ENCODE data around the gene TFDP2. TPM values are rescaled to one million over a fixed set of nuclear protein-coding genes. Genes with fewer than 3 reads are reported as not detected.

Gene TFDP2
- total and polyA plus RNA-seq, 2 of the 8 experiments (the other 6 are each of a cell fraction or from before 2014, with no cell fraction given): 41.1 to 119 TPM

DNA sequence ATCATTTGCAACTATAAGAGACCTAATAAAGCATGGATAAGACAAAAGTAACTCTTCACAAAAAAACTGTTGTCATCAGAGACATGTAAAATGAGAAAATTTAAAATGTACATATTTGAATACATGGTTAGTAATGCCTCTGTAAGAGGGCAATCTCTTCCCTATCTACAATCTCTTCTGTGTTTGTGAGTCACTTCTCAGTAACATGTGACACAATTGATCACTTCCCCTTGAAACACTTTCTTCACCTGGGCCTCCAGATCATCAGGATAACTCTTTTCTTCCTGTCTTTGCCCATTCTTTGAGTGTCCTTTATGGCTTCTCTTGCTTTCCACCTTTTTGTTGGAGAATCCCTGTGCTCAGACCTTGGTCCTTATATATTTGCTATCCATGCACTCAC is 50.4 kb downstream of the TFDP2 start:
- H4K91ac ChIP-seq (replicated peaks; ENCODE audit: insufficient read length, low read length): no peak overlapping the region
- no peak overlapping the region for H2AFZ ChIP-seq (ENCODE audit: low read length)
- no peaks in the 10 kb centered on the region for H4K20me1 ChIP-seq (replicated peaks in 1 of 2; ENCODE audit: control insufficient read depth in 1 of 2, insufficient read depth in 2 of 2, low read length in 2 of 2)
- H2BK15ac ChIP-seq (ENCODE audit: low read length): no peak overlapping the region
- H3K23me2 ChIP-seq (ENCODE audit: low read depth, low read length): no peaks in the 10 kb centered on the region
- H3K14ac ChIP-seq (ENCODE audit: insufficient read length): no peak overlapping the region
- peaks cover 0 to 1% (median 0%) of the 10 kb centered on the region in 4 experiments; a peak in 1 of 7 replicates for H3K27me3 ChIP-seq (replicated peaks in 1 of 4; ENCODE audit: control insufficient read depth in 3 of 4, extremely low read depth in 1 of 4, insufficient read depth in 3 of 4, low read length in 3 of 4)
- DNase-seq (ENCODE audit: low read depth in 1 of 2, low spot score in 2 of 2) (no peak), FAIRE-seq (no peak)
- no peak overlapping the region for H3K18ac ChIP-seq (ENCODE audit: extremely low read depth, low read length)
- no peak overlapping the region for H3K27ac ChIP-seq (ENCODE audit: low read depth, low read length)
- H3K9ac ChIP-seq (replicated peaks in 1 of 4; ENCODE audit: extremely low read depth in 1 of 4, low read depth in 3 of 4, low read length in 3 of 4): no peak overlapping the region
- H3K79me1 ChIP-seq (ENCODE audit: low read depth, low read length): no peaks in the 10 kb centered on the region
- no peak overlapping the region for H2BK20ac ChIP-seq (ENCODE audit: low read length)
- no peaks in the 10 kb centered on the region for H3K4me1 ChIP-seq (replicated peaks in 1 of 4; ENCODE audit: control insufficient read depth in 3 of 4, insufficient read depth in 4 of 4, low read length in 3 of 4)
- ChIA-PET POLR2A (ENCODE audit: partially characterized antibody) (no interaction called here), CTCF (ENCODE audit: partially characterized antibody) (no interaction called here)
- no peak overlapping the region for H3K23ac ChIP-seq (ENCODE audit: insufficient read length)
- H2BK12ac ChIP-seq (ENCODE audit: low read depth, low read length): no peak overlapping the region
- H3K56ac ChIP-seq (replicated peaks; ENCODE audit: insufficient read length, low read depth, low read length): no peak overlapping the region
- H2AK5ac ChIP-seq (ENCODE audit: low read depth, low read length): no peak overlapping the region
- H2BK120ac ChIP-seq (replicated peaks; ENCODE audit: low read depth, low read length): no peak overlapping the region
- H3K36me3 ChIP-seq (ENCODE audit: control insufficient read depth in 2 of 4, insufficient read depth in 4 of 4, low read length in 3 of 4): no peaks in the 10 kb centered on the region
- H3K9me3 ChIP-seq (ENCODE audit: insufficient read depth in 2 of 2, low read depth in 1 of 2, low read length in 1 of 2): no peaks in the 10 kb centered on the region
- no peak overlapping the region for H3K4me2 ChIP-seq (ENCODE audit: insufficient read depth in 1 of 2, low read depth in 2 of 2, low read length in 2 of 2)
- no peak overlapping the region for H3K4me3 ChIP-seq (ENCODE audit: extremely low read depth in 1 of 4, insufficient read depth in 2 of 4, low read depth in 3 of 4, low read length in 4 of 4)
- no peaks in the 10 kb centered on the region for H3K79me2 ChIP-seq (ENCODE audit: control insufficient read depth in 1 of 2, insufficient read depth in 2 of 2, low read length in 2 of 2)
- no peak overlapping the region for H4K8ac ChIP-seq (ENCODE audit: extremely low read depth, insufficient read depth, low read length)
- no peak overlapping the region for H2BK5ac ChIP-seq (ENCODE audit: low read depth, low read length)
- H4K5ac ChIP-seq (ENCODE audit: insufficient read length, low read depth, low read length): no peak overlapping the region
- H3K4ac ChIP-seq (replicated peaks; ENCODE audit: insufficient read length, low read depth, low read length): no peak overlapping the region
- TF ChIP-seq RXRA (IDR thresholded peaks at IDR 0.05; ENCODE audit: insufficient read depth, low read depth, low read length) (no peak), KDM4A (IDR thresholded peaks at IDR 0.05; ENCODE audit: low read depth, low read length, severe bottlenecking) (no peak), TEAD4 (IDR thresholded peaks at IDR 0.05; ENCODE audit: low read depth, low read length) (no peak), RNF2 (IDR thresholded peaks at IDR 0.05; ENCODE audit: borderline replicate concordance, low read depth, low read length, missing control alignments, poor library complexity, severe bottlenecking) (no peak), POU5F1 (IDR thresholded peaks at IDR 0.05; ENCODE audit: low read depth, low read length) (no peak), SP2 (IDR thresholded peaks at IDR 0.05; ENCODE audit: low read length) (no peak), RAD21 (IDR thresholded peaks at IDR 0.05 in 1 of 2, conservative IDR thresholded peaks at IDR 0.05 in 1 of 2; ENCODE audit: low read depth in 2 of 2, low read length in 2 of 2) (no peak), CBX8 (IDR thresholded peaks at IDR 0.05; ENCODE audit: borderline replicate concordance, low read depth, low read length) (no peak), SP1 (IDR thresholded peaks at IDR 0.05; ENCODE audit: low read depth, low read length) (no peak), FOSL1 (IDR thresholded peaks at IDR 0.05; ENCODE audit: insufficient read depth, low read depth, low read length) (no peak), ZNF274 (IDR thresholded peaks at IDR 0.05; ENCODE audit: borderline replicate concordance, extremely low read depth, low read length) (no peak), BRCA1 (IDR thresholded peaks at IDR 0.05; ENCODE audit: low read depth, low read length) (no peak), EP300 (IDR thresholded peaks at IDR 0.05; ENCODE audit: borderline replicate concordance in 1 of 2, low read depth in 2 of 2, low read length in 2 of 2) (no peak)
- TF ChIP-seq, protein P1, sequence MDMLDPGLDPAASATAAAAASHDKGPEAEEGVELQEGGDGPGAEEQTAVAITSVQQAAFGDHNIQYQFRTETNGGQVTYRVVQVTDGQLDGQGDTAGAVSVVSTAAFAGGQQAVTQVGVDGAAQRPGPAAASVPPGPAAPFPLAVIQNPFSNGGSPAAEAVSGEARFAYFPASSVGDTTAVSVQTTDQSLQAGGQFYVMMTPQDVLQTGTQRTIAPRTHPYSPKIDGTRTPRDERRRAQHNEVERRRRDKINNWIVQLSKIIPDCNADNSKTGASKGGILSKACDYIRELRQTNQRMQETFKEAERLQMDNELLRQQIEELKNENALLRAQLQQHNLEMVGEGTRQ (IDR thresholded peaks at IDR 0.05; ENCODE audit: low read length): no peak

All from H1 (cell line).